Heart left ventricle (tissue), 13 donors: ENCODE data around the gene SORCS2.

ENCODE experiments used
- CTCF ChIP-seq, 12 donors: fragments of 200-600 bp; sonication (generic) in 4 of 12; IDR thresholded peaks; one replicate each; pipeline versions ENCODE4 v1.5.0 to v1.8.0; 2018 to 2022; ENCODE audit warnings: antibody characterized with exemption in 12 of 12, mild to moderate bottlenecking in 5 of 12
- POLR2A ChIP-seq, 2 donors: fragments of 450-650 bp; IDR thresholded peaks; one replicate each; pipeline ENCODE4 v1.6.1; 2017; ENCODE audit warnings: antibody characterized with exemption in 2 of 2, mild to moderate bottlenecking in 2 of 2, moderate library complexity in 2 of 2
- donor health status: ischemic (EF 13 %, LVEDD 7.1; RV severe dilation, severe dysfunction).
- donor health status: DM: no; HTN: yes; CAD: no.
- donor health status: DM: no; HTN: no; CAD: no.
- donor health status: ischemic (EF 25% LVEDD 6.9; RV normal size, moderate dysfunction).
- donor health status: ischemic (EF 25% LVEDD 5.7; RV mildly dilated, moderate dysfunction).
- donor health status: ischemic (EF 35%, LVEDD 5.7; RV mildly dilated, moderate dysfunction).
- donor health status: nonischemic (EF 11% LVEDD 7.7; RV severe dilation, severe dysfunction).
- donor health status: DM: yes; HTN: yes; CAD: no.
- donor health status: PGD.
- donor health status: ischemic (EF 29% LVEDD 5.4; RV normal size, mild dysfunction).
- donor health status: nonischemic (EF 23%, LVEDD 6.1; RV moderate dilation, normal function).

GRCh38 chr4:7439699-7440098, 247.4 kb downstream of the SORCS2 start:
- TF ChIP-seq CTCF (IDR thresholded peaks at IDR 0.05) (no peak), POLR2A (IDR thresholded peaks at IDR 0.05) (no peak)
